ENCODE results near the gene TSEN34.
"Not testable (repeated sequence)": the region's sequence is repeated elsewhere in the genome, so short reads cannot be mapped to it uniquely, and the experiment has no call there.

Gene TSEN34

GRCh38 chr19:54189145-54189734, 1.9 kb upstream of the TSEN34 start, which contains the start of gene MBOAT7:
MBOAT7 (minus strand) TSS chr19:54189580; CDS start chr19:54188508, 1,072 bp downstream.
- no peak for DNase-seq

DNA sequence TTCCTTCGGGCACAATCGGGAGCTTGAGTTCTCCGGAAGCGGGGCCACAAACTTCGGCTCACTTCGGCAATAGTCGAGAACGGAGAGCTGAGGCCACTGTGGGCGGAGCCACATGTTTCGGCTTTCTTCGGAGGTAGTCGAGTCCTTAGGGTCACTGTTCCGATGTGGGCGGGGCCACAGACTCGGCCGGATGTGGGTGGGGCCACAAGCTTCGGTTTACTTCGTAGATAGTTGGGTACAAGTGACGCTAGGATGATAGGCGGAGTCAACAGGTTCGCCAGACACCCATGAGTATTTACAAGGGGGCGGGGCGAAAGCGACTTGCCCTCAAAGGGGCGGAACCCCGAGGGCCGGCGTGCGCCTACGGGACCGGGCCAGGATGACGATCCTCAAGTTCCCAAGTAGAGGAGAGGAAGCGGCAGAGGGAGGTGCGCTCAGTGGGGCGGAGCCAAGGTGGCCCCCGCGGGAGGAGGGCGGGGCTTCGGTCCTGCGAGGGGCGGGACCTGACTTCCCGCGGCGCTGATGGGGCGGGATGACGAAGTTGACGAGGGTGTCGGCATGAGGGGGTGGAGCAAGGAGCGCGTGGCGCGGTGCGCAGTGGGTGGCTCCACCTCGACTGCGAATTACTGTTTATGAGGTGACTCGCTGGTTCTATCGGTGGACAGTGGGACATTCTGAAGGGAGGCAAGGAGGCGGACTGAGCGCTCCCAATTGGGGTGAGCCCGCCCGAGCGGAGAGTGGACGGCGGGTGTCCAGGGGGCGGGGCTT, 1.2 kb upstream of the TSEN34 start:
- peak; percentile 100 for DNase-seq

GRCh38 chr19:54190503-54191010, 551 bp upstream of the TSEN34 start:
- peak; percentile 96 for DNase-seq

- no peak for DNase-seq
Measured at GRCh38 chr19:54191811-54192453, 824 bp downstream of the TSEN34 start.

- DNase-seq, result no peak
Measured at GRCh38 chr19:54193011-54193410, 1.9 kb downstream of the TSEN34 start.

GRCh38 chr19:54194463-54194862, 3.4 kb downstream of the TSEN34 start:
- DNase-seq, result not testable (repeated sequence)

DNA sequence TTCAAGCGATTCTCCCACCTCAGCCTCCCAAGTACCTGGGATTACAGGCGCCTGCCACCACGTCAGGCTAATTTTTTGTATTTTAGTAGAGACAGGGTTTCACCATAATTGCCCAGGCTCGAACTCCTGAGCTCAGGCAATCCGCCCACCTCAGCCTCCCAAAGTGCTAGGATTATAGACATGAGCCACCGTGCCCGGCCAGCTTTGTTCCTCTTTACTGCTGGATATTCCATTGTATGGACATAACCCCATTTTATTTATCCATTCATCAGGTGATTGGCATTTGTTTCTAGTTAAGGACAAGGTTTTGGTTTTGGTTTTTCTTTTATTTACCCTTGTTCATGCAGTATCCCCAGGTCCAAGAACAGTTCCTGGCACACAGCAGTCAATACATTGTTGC, 5.4 kb downstream of the TSEN34 start:
- no peak for DNase-seq

DNA sequence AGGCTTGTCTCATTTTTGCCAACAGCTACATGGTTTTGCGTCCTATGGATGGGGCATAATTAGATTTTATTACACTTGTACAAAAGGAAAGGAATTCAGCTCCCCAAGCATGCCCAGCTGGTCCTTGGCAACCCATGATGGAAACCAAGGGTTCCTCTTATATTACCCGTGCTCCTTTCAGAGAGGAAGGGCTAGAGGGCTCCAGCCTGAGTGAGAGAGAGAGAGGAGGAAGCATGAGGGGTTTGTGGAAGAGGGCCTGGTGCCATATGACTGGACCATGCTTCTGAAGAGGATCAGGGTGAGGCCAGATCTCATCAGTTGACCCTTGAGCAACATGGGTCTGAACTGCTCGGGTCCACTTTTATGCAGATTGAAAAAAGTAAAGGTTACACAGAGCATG, 6.0 kb downstream of the TSEN34 start:
- no peak for DNase-seq

GRCh38 chr19:54199401-54199800, 8.3 kb downstream of the TSEN34 start:
- no peak for DNase-seq

DNA sequence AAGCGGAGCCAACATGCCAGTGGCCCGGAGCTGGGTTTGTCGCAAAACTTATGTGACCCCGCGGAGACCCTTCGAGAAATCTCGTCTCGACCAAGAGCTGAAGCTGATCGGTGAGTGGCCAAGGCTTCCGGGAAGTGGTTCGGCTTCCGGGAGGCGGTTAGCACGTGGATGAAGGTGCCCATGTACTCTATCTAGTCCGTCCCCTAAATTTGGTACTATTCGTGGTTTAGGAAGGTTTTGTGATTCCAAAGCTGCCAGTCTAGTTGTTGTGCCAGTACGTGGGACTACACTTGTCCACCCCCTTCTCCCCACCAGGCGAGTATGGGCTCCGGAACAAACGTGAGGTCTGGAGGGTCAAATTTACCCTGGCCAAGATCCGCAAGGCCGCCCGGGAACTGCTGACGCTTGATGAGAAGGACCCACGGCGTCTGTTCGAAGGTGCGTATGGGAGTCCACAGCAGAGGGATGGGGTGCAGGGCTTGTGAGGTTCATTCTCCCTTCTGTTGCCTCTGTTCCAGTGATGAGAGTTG, 10.1 kb downstream of the TSEN34 start:
- no peak for DNase-seq

DNA sequence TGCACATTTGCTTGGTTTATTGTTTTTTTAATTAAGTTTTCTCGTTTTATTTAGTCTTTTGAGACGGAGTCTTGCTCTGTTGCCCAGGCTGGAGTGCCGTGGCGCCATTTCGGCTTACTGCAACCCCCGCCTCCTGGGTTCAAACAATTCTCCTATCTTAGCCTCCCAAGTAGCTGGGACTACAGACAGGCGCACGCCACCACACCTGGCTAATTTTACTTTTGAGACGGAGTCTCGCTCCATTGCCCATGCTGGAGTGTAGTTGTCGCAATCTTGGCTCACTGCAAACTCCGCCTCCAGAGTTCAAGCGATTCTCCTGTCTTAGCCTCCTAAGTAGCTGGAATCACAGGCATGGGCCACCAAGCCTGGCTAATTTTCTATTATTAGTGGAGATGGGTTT, 10.9 kb downstream of the TSEN34 start:
- no peak for DNase-seq

GRCh38 chr19:54203151-54203611, 12.1 kb downstream of the TSEN34 start:
- DNase-seq, result no peak

- DNase-seq, result no peak
Measured at GRCh38 chr19:54204767-54205468, 13.8 kb downstream of the TSEN34 start.

GRCh38 chr19:54206030-54206830, 15.1 kb downstream of the TSEN34 start:
- DNase-seq, result no peak

DNA sequence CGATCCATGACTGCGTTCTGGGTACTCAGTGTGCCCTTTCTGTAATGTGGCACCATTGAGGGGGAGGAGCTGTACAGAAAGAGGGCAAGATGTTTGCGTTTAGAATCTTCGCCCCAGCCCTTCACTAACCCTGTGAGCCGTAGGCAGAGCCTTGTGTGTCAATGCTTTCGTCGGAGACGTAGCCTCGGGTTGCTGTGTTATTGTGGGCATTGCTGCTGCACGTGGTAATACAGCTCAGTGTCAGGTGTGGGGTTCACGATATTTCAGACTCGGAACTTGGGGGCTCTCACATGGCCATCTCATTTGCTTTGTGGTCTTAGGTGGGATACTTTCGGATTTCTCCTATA, 15.7 kb downstream of the TSEN34 start:
- DNase-seq, result no peak

DNA sequence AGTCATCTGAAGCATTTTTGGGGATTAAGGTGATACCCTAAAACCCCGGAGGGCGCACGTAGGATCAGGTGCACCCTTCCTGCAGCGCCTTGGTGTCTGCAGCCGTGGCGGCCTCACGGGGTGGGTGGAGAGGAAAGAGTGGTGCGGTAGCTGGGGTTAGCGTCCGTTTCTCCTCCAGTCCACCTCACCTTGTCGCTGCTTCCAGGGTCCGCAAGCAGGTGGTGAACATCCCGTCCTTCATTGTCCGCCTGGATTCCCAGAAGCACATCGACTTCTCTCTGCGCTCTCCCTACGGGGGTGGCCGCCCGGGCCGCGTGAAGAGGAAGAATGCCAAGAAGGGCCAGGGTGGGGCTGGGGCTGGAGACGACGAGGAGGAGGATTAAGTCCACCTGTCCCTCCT, 16.1 kb downstream of the TSEN34 start:
- DNase-seq, result not testable (repeated sequence)

DNA sequence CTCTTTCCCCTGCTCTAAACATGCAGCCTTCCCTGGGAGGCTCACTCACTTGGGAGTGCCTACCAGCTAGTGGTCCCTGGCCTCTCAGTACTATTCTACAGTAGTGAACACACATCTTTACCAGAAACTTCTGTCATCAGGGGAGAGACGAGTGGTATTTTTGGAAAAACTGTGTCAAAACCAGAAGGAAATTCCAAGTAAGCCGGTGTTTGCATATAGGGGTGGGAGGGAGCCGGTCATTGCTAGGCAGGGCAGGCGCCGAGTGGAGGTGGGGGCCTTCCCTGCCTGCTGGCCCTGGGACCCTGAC, 16.5 kb downstream of the TSEN34 start:
- no peak for DNase-seq

GRCh38 chr19:54207983-54208783, 17.1 kb downstream of the TSEN34 start:
- DNase-seq, result no peak

DNA sequence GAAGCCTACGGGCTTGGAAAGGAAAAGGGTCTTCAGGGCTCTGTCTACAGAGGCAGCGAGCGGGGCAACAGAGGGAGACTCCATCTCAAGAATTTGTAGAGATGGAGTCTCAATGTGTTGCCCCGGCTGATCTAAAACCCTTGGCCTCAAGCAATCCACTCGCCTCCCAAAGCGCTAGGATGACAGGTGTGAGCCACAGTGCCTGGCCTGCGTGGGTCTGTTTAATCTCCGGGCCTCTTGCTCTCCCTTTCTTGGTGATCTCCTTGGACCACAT, 17.6 kb downstream of the TSEN34 start:
- no peak for DNase-seq

DNA sequence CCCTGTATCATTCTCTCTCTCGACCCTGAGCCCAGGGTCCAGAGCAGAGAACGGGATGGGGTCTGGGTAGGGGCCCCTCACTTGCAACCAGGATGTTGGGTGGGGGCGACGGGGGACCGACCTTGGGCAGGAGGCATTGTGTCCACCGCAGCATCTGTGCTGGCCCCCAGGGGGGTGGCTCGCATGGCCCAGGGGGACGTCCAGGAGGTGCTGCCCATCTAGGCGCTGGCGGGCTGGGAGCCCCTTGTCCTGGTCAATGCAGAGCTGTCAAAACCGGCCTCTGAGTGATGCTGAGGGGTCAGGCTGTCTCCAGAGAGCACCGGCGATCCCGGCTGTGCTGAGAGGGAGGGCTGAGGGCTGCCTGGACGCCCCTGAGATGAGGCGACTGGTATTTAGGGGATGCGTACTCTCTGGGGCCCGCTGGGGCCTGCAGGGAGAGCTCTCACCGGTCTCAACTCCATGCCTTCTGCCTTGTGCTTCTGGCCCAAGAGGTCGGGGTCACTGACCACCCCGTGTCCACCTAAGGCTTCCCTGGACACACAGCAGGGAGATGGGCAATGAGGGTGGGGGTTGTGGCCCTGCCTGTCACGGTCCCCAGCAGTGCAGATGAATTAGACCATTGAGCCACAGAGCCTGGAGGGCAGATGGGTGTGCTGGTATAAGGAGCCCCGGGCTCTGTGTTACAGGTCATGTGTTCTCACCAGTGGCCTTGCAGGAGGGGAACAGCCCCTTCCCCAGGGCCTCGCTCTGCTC, 18.1 kb downstream of the TSEN34 start:
- DNase-seq, result no peak

Data from NCI-H1048 (cell line).